OCI-LY7 (cell line): ENCODE results near the gene PIGN. TPM values are rescaled to one million over a fixed set of nuclear protein-coding genes. Genes with fewer than 3 reads are reported as not detected.

Source experiments
- BruUV-seq: library from RNA; stranded (reverse); fragments of 400-500 nt; replicated peaks from 2 replicates; lab custom pipeline; 2021; lab: Mats Ljungman, UMichigan
- CTCF ChIA-PET: fragments of 300-600 bp; sonication (Branson Sonifier 250); formaldehyde crosslinking; loops from one replicate; lab custom pipeline; 2022; ENCODE audit warnings: antibody characterized with exemption; ENCODE audit not compliant: unreplicated experiment; lab: Charles Lee
- POLR2A ChIA-PET: fragments of 300-600 bp; sonication (Branson Sonifier 250); formaldehyde crosslinking; loops from one replicate; lab custom pipeline; 2022; ENCODE audit warnings: antibody characterized with exemption; lab: Charles Lee
- DNase-seq: peaks from one replicate; pipeline ENCODE4 v3.0.0-alpha.2; 2015; ENCODE audit warnings: low spot score
- H2AFZ ChIP-seq: fragments of 200-600 bp; sonication (generic), shearing (Covaris generic); 2 replicates; pipeline ENCODE4 v1.6.1; 2014; ENCODE audit warnings: mild to moderate bottlenecking, antibody characterized with exemption, low read length, moderate library complexity
- H3K27ac ChIP-seq: fragments of 200-600 bp; sonication (generic); 2 replicates; pipeline ENCODE4 v1.5.1; 2014; ENCODE audit warnings: mixed run types, low read depth, mild to moderate bottlenecking, moderate library complexity, low read length, inconsistent platforms; ENCODE audit not compliant: poor library complexity, severe bottlenecking
- H3K36me3 ChIP-seq: fragments of 200-600 bp; sonication (generic); 2 replicates; pipeline ENCODE4 v1.6.1; 2014; ENCODE audit warnings: mild to moderate bottlenecking, antibody characterized with exemption, low read length, moderate library complexity, mixed read lengths; ENCODE audit not compliant: insufficient read depth
- H3K4me1 ChIP-seq: fragments of 200-600 bp; sonication (generic); 2 replicates; pipeline ENCODE4 v1.5.1; 2014; ENCODE audit warnings: mild to moderate bottlenecking, low read length; ENCODE audit not compliant: insufficient read depth, poor library complexity, severe bottlenecking
- H3K4me2 ChIP-seq: fragments of 200-600 bp; sonication (generic); 2 replicates; pipeline ENCODE4 v1.6.1; 2014; ENCODE audit warnings: mild to moderate bottlenecking, low read length
- H3K4me3 ChIP-seq: fragments of 200-600 bp; sonication (generic); 2 replicates; pipeline ENCODE4 v1.5.1; 2014; ENCODE audit warnings: mild to moderate bottlenecking, low read depth, low read length; ENCODE audit not compliant: poor library complexity, severe bottlenecking
- H3K79me2 ChIP-seq: fragments of 200-600 bp; sonication (generic); 2 replicates; pipeline ENCODE4 v1.6.1; 2016; ENCODE audit warnings: low read depth, mild to moderate bottlenecking, low read length, moderate library complexity, mixed read lengths; ENCODE audit not compliant: insufficient read depth
- H3K9me2 ChIP-seq: fragments of 200-600 bp; sonication (generic); 2 replicates; pipeline ENCODE4 v1.6.1; 2016; ENCODE audit warnings: mild to moderate bottlenecking, low read length, mixed read lengths; ENCODE audit not compliant: insufficient read depth
- H3K9me3 ChIP-seq: fragments of 200-600 bp; sonication (generic); 2 replicates; pipeline ENCODE4 v1.6.1; 2014; ENCODE audit warnings: mild to moderate bottlenecking, mixed run types, low read length, mixed read lengths
- H4K20me1 ChIP-seq: fragments of 200-600 bp; sonication (generic); 2 replicates; pipeline ENCODE4 v1.6.1; 2014; ENCODE audit warnings: mild to moderate bottlenecking, antibody characterized with exemption, low read length, moderate library complexity, mixed read lengths; ENCODE audit not compliant: insufficient read depth
- EZH2phosphoT487 ChIP-seq: fragments of 200-600 bp; sonication (generic); IDR thresholded peaks from 2 replicates; pipeline ENCODE4 v1.6.1; 2018; ENCODE audit warnings: low read depth, borderline replicate concordance, mild to moderate bottlenecking, mixed run types, antibody characterized with exemption, low read length, moderate library complexity, mixed read lengths
- intact Hi-C: fragments of 100-400 bp; cut with micrococcal nuclease; formaldehyde crosslinking; loops from one replicate; pipeline ENCODE4 v1.10.0; 2022; ENCODE audit not compliant: unreplicated experiment
- total RNA-seq, 2 experiments: library from RNA; depleted of rRNA in 1 of 2; stranded (reverse); fragments of >200 nt in 1 of 2; shearing (Covaris generic) in 1 of 2; gene quantifications; 2 replicates each; pipeline ENCODE4 v1.2.3, GENCODE V29; 2014 to 2022
- TF ChIP-seq, protein P1 (sequence below): fragments of 200-600 bp; sonication (generic); conservative IDR thresholded peaks from 2 replicates; pipeline ENCODE4 v1.5.1; 2014; ENCODE audit warnings: mild to moderate bottlenecking, antibody characterized with exemption, low read length, moderate library complexity, mixed read lengths

Gene PIGN
- total RNA-seq, 2 experiments from 2014 or later: 10.9 to 23.7 TPM

DNA sequence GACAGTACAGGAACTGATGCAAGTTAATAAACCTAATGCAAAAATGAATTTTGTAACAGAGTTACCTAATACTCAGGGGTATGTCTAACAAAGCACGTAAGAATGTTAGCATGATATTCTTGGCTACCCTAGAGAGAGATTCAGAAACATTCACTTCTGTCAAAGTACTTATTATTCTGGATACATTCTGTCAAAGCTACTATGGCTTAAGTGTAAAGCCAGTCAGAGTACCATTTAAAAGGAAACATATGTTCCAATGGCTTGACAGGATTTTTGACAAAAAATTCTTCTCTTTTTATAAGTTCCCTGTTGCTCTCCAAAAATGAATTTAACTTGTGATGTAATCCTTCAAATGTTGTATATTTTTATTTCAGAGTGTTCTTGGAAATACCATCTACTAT, 85.5 kb downstream of the PIGN start:
- ChIA-PET POLR2A (no interaction called here), CTCF (no interaction called here)
- Histone ChIP-seq H3K4me3 (no peak overlapping the region), H3K4me2 (no peak overlapping the region), H3K9me2 (no peaks in the 10 kb centered on the region), H4K20me1 (no peaks in the 10 kb centered on the region), H3K9me3 (no peaks in the 10 kb centered on the region), H3K79me2 (no peaks in the 10 kb centered on the region), H3K36me3 (peaks cover 19% of the 10 kb centered on the region), H3K4me1 (no peaks in the 10 kb centered on the region), H2AFZ (no peak overlapping the region), H3K27ac (no peak overlapping the region)
- intact Hi-C loops: no loop called here
- DNase-seq: no peak
- no TSS peak for BruUV-seq
- TF ChIP-seq EZH2phosphoT487: no peak
- TF ChIP-seq, protein P1, sequence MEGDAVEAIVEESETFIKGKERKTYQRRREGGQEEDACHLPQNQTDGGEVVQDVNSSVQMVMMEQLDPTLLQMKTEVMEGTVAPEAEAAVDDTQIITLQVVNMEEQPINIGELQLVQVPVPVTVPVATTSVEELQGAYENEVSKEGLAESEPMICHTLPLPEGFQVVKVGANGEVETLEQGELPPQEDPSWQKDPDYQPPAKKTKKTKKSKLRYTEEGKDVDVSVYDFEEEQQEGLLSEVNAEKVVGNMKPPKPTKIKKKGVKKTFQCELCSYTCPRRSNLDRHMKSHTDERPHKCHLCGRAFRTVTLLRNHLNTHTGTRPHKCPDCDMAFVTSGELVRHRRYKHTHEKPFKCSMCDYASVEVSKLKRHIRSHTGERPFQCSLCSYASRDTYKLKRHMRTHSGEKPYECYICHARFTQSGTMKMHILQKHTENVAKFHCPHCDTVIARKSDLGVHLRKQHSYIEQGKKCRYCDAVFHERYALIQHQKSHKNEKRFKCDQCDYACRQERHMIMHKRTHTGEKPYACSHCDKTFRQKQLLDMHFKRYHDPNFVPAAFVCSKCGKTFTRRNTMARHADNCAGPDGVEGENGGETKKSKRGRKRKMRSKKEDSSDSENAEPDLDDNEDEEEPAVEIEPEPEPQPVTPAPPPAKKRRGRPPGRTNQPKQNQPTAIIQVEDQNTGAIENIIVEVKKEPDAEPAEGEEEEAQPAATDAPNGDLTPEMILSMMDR: no peak

DNA sequence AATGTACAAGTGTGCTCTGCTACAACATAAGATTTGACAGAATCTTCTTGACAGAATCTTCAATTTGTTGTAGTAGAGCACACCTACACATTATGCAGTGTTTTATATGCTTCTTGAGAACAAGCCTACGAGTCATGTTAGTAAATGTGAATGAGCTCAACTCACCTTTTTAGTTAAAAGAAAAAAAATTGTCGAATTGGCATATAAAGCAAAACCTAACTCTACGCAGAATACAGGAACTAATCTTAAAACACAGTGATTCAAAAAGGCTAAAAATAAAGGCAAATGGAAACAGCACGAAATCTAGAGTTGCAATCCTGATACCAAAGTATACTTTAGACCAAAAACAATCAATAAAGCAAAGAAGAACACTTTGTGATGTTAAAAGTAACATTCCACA, 87.9 kb downstream of the PIGN start:
- H3K27ac ChIP-seq: no peak overlapping the region
- H3K79me2 ChIP-seq: no peaks in the 10 kb centered on the region
- no peak overlapping the region for H3K4me3 ChIP-seq
- H3K4me1 ChIP-seq: no peaks in the 10 kb centered on the region
- intact Hi-C loops: no loop called here
- H3K36me3 ChIP-seq: peaks cover 19% of the 10 kb centered on the region
- no peak overlapping the region for H3K4me2 ChIP-seq
- BruUV-seq: no TSS peak
- no peaks in the 10 kb centered on the region for H3K9me3 ChIP-seq
- TF ChIP-seq, protein P1: no peak
- no peak for TF ChIP-seq EZH2phosphoT487
- H4K20me1 ChIP-seq: no peaks in the 10 kb centered on the region
- H3K9me2 ChIP-seq: no peaks in the 10 kb centered on the region
- ChIA-PET POLR2A (interaction anchor here (0.7 kb wide), 1 partner anchor 1844 kb away, joined by 3 read pairs; no protein-coding TSS in a partner anchor), CTCF (no interaction called here)
- DNase-seq: no peak
- H2AFZ ChIP-seq: no peak overlapping the region

DNA sequence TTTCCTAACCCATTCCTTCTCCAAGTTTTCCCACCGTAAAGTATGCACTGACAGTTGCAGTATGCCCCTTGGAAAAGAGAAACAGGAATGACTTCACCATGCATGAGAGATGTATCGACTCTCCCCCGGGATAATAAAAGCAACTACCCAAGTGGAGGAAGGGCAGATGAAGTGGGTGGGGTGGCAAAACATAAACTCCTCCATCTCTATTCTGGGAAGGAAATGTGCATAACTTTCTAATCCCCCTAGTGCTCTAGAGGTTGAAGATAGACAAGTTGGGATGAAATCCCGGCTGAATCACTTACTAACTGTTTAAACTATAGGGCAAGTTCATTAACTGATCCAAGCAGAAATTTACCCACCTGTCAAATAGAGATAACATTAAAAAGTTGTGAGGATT, 89.2 kb downstream of the PIGN start:
- POLR2A ChIA-PET: no interaction called here
- Histone ChIP-seq H3K4me3 (no peak overlapping the region), H4K20me1 (no peaks in the 10 kb centered on the region), H3K27ac (no peak overlapping the region), H3K9me2 (no peaks in the 10 kb centered on the region), H3K4me2 (no peak overlapping the region), H3K36me3 (peaks cover 19% of the 10 kb centered on the region), H3K79me2 (no peaks in the 10 kb centered on the region), H2AFZ (no peak overlapping the region), H3K9me3 (no peaks in the 10 kb centered on the region), H3K4me1 (no peaks in the 10 kb centered on the region)
- TF ChIP-seq, protein P1: no peak
- TF ChIP-seq EZH2phosphoT487: no peak
- CTCF ChIA-PET: no interaction called here
- BruUV-seq: no TSS peak
- intact Hi-C loops: no loop called here
- no peak for DNase-seq
